Type B pancreatic cell (in vitro differentiated cells): ENCODE measurements around the gene ARHGEF16. TPM values are rescaled to one million over a fixed set of nuclear protein-coding genes. Genes with fewer than 3 reads are reported as not detected.

Experiments used
- DNase-seq: peaks from one replicate; pipeline ENCODE4 v3.0.0; 2021; ENCODE audit warnings: mixed read lengths; ENCODE audit not compliant: unreplicated experiment; ENCODE audit errors: extremely low spot score
- H3K27ac Mint-ChIP-seq: 2 replicates; pipeline ENCODE4 v1.8.0; 2021; ENCODE audit warnings: mild to moderate bottlenecking, mixed read lengths
- H3K27me3 Mint-ChIP-seq: 2 replicates; pipeline ENCODE4 v1.8.0; 2021; ENCODE audit warnings: mixed read lengths
- H3K36me3 Mint-ChIP-seq: 2 replicates; pipeline ENCODE4 v1.8.0; 2021; ENCODE audit warnings: mixed read lengths
- H3K4me1 Mint-ChIP-seq: one replicate; pipeline ENCODE4 v1.8.0; 2021; ENCODE audit warnings: mixed read lengths; ENCODE audit not compliant: unreplicated experiment
- H3K4me3 Mint-ChIP-seq: 2 replicates; pipeline ENCODE4 v1.8.0; 2021; ENCODE audit warnings: mild to moderate bottlenecking, mixed read lengths
- H3K9me3 Mint-ChIP-seq: 2 replicates; pipeline ENCODE4 v1.8.0; 2021; ENCODE audit warnings: mixed read lengths
- total RNA-seq: library from RNA; stranded (reverse); gene quantifications from 2 replicates; pipeline ENCODE4 v1.2.1, GENCODE V29; 2021; ENCODE audit warnings: low replicate concordance
- TF ChIP-seq, protein P1 (sequence below): fragments of 200-600 bp; sonication (generic); conservative IDR thresholded peaks from 2 replicates; pipeline ENCODE4 v1.5.0; 2021; ENCODE audit warnings: antibody characterized with exemption, mild to moderate bottlenecking

ARHGEF16 gene
- total RNA-seq, 1 donor from 2014 or later = 16.1 TPM

DNA sequence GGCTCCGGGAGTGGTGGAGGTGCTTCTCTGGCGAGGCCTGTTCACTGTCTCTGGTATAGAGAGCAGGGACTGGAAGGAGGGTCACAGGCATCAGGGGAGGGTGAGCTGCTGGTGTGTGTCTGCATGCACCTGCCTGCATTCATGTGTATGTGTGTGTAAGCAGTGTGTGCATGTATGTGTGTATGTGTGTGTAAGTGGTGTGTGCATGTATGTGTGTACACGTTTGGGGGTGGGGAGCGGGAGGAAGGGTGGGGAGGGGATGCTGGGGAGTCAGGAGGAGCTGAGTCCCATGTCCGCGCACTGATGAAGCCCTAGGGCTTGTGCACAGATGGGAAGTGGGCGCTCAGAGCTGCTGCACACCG, 49.0 kb downstream of the ARHGEF16 start:
- Mint-ChIP-seq H3K27me3 (no peaks in the 10 kb centered on the region), H3K36me3 (no peaks in the 10 kb centered on the region), H3K4me1 (no peaks in the 10 kb centered on the region), H3K9me3 (no peaks in the 10 kb centered on the region), H3K4me3 (no peak overlapping the region), H3K27ac (no peak overlapping the region)
- no peak for DNase-seq
- TF ChIP-seq, protein P1, sequence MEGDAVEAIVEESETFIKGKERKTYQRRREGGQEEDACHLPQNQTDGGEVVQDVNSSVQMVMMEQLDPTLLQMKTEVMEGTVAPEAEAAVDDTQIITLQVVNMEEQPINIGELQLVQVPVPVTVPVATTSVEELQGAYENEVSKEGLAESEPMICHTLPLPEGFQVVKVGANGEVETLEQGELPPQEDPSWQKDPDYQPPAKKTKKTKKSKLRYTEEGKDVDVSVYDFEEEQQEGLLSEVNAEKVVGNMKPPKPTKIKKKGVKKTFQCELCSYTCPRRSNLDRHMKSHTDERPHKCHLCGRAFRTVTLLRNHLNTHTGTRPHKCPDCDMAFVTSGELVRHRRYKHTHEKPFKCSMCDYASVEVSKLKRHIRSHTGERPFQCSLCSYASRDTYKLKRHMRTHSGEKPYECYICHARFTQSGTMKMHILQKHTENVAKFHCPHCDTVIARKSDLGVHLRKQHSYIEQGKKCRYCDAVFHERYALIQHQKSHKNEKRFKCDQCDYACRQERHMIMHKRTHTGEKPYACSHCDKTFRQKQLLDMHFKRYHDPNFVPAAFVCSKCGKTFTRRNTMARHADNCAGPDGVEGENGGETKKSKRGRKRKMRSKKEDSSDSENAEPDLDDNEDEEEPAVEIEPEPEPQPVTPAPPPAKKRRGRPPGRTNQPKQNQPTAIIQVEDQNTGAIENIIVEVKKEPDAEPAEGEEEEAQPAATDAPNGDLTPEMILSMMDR = no peak

DNA sequence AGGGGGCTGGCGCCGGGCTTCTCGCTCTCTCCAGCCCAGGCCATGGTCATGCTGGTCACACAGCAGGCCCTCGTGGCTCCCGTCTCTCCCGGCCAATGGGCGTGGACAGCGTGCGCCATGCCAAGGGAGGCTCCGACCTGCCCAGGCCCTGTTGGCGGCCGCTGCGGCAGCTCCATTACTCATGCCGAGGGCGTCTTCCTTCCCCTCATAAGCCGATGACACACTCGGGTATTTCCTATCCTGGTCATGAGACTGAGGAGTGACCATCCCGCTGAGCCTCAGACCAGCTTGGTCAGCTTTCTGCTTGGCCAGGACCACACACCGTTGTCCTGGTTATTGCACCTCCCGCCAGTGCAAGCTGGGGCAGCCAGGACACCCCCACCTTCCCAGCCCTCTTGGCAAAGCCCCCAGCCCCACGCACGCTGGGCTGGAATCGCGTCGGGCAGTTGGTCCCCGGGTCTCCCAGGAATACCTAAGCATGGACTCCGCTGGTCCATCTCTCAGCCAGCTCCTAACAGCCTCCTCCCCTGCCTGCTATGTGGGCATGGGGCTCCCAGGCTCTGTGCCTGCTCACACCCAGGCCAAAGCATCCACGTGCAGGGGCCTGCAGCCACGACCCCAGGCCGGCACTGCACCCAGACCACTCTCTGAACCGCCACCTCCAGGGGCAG, 49.8 kb downstream of the ARHGEF16 start:
- Mint-ChIP-seq H3K4me3 (no peak overlapping the region), H3K4me1 (no peaks in the 10 kb centered on the region)

DNA sequence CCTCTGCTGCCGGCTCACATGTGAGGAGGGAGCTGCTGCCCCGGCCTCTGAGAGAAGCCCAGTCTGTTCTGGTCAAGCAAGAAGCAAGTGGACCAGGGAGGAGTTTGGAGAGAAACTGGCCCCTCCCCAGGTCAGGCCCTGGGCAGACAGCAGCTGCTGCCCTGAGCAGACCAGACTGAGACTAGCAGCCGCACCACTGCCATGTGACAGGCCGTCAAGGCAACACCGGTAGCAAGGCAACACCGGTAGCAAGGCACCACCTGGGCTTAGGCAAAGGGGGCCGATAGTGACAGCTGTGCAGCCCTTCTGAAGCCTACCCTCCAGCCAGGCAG, 50.3 kb downstream of the ARHGEF16 start:
- no peaks in the 10 kb centered on the region for H3K9me3 Mint-ChIP-seq
- no peaks in the 10 kb centered on the region for H3K27me3 Mint-ChIP-seq
- H3K27ac Mint-ChIP-seq = no peak overlapping the region
- DNase-seq = no peak
- no peak overlapping the region for H3K4me3 Mint-ChIP-seq
- TF ChIP-seq, protein P1 = no peak
- H3K36me3 Mint-ChIP-seq = no peaks in the 10 kb centered on the region
- no peaks in the 10 kb centered on the region for H3K4me1 Mint-ChIP-seq

More for the DNA sequence above, 49.8 kb downstream of the ARHGEF16 start:
- TF ChIP-seq, protein P1 = no peak
- no peaks in the 10 kb centered on the region for H3K9me3 Mint-ChIP-seq
- no peak overlapping the region for H3K27ac Mint-ChIP-seq
- no peaks in the 10 kb centered on the region for H3K27me3 Mint-ChIP-seq
- H3K36me3 Mint-ChIP-seq = no peaks in the 10 kb centered on the region
- DNase-seq = no peak

DNA sequence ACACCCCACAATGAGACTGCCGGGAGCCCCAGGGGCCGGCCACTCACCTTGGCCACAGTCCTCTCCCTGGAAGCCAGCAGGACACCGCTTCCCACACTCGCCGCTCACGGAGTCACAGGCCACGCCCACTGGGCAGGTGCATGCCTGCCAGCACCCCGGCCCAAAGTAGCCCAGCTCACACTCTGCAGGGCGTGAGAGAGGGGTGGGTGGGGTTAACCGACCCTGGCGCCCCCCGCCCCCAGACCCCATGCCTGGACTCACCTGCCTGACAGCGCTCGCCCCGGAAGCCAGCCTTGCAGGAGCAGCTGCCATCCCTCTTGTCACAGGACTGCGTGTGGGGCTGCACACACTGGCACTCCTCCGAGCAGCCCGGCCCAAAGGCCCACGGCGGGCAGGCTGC, 50.7 kb downstream of the ARHGEF16 start:
- Mint-ChIP-seq H3K27me3 (no peaks in the 10 kb centered on the region), H3K27ac (no peak overlapping the region), H3K36me3 (no peaks in the 10 kb centered on the region), H3K4me3 (no peak overlapping the region), H3K4me1 (no peaks in the 10 kb centered on the region), H3K9me3 (no peaks in the 10 kb centered on the region)
- DNase-seq = no peak
- TF ChIP-seq, protein P1 = no peak

DNA sequence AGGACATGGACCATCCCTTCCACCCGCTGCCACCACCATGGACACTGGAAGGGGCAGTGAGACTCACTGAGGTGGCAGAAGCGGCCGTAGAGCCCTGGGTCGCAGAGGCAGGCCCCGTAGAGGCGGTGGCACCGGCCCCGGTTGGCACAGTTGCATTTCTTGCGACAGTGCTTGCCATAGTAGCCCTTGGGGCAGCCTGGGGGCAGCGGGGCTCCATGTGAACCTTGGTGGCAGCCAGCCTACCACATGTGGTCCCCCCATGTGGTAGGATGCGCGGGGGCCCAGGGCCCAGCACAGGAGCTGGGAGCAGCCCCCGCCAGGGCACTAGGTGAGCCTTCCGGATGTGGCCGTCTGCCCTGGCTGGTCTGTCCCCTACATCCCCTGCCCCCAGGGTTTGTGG, 51.6 kb downstream of the ARHGEF16 start:
- no peaks in the 10 kb centered on the region for H3K27me3 Mint-ChIP-seq
- H3K4me1 Mint-ChIP-seq = no peaks in the 10 kb centered on the region
- no peaks in the 10 kb centered on the region for H3K9me3 Mint-ChIP-seq
- no peaks in the 10 kb centered on the region for H3K36me3 Mint-ChIP-seq
- TF ChIP-seq, protein P1 = no peak
- no peak overlapping the region for H3K4me3 Mint-ChIP-seq
- no peak for DNase-seq
- no peak overlapping the region for H3K27ac Mint-ChIP-seq

DNA sequence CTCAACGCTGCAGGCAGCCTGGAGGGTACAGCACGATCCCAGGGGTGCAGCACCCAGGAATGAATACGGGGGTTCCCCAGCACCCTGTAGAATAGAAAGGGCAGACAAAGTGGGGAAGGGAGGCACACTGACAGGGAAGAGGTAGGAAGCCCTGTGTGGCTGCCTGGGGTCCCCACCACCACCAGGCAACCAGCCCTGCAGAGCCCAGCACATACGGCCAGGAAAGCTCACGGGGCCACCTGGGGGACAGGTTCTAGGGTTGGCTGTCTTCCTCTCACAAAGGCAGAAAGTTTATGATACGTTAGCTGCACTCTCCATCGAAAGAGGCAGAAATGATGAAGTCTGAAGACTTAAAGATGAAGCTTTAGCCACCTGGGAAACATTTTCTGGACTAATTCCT, 52.5 kb downstream of the ARHGEF16 start:
- Mint-ChIP-seq H3K27ac (no peak overlapping the region), H3K27me3 (no peaks in the 10 kb centered on the region), H3K36me3 (no peaks in the 10 kb centered on the region), H3K4me3 (no peak overlapping the region), H3K4me1 (no peaks in the 10 kb centered on the region), H3K9me3 (no peaks in the 10 kb centered on the region)
- no peak for DNase-seq
- TF ChIP-seq, protein P1 = no peak
